Measurements from ENCODE around the gene MSL1. TPM values are rescaled to one million over a fixed set of nuclear protein-coding genes. Genes with fewer than 3 reads are reported as not detected.

MSL1 gene
- total and polyA plus RNA-seq, 10 donors: 52.6 to 154 (median 120) TPM

DNA sequence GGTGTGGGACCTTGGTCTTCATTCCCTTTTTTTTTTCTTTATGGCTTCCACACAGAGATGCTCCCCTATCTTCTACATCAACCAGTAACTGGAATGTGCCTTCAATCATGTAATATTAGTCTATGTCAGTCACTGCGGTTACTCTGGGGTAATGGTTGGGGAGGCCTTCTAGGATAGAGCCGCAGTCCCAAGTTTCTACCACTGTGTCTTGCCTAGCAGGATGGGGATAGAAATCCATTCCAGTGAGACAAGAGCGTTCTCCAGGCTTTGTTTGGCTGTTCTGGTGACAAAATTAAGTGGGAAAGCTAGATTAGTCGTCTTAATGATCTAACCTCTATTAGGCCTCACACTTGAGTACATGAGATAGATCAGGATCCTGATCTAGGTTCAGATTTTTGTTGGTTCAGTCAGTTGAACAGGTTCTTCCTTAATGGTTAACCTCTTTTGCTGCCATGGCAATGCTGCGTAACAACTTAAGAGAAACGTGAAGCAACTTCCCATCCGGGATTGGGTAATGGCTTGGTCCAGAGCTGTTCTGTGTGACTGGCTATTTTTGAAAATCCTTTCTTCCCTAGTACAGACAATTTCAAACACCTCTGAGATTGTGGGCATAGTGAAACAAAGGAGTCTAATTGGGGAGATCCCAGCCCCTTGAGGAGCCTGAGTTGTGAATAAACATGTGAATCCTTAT, 8.7 kb downstream of the MSL1 start:
- H3K4me3 ChIP-seq: peak overlapping the region in 1 of 8 donors; percentile 44
- WGBS, 5 donors: 59 to 89% (median 72%) methylated on average over 7 of the region's 7 CpGs
- intact Hi-C loops (cut with DNase I; ENCODE audit: low total_unique reads): no loop called here
- TF ChIP-seq POLR2A (IDR thresholded peaks at IDR 0.05) (no peak), POLR2AphosphoS5 (IDR thresholded peaks at IDR 0.05) (peak in 1 of 3 donors; percentile 80)
- TF ChIP-seq, protein P1, sequence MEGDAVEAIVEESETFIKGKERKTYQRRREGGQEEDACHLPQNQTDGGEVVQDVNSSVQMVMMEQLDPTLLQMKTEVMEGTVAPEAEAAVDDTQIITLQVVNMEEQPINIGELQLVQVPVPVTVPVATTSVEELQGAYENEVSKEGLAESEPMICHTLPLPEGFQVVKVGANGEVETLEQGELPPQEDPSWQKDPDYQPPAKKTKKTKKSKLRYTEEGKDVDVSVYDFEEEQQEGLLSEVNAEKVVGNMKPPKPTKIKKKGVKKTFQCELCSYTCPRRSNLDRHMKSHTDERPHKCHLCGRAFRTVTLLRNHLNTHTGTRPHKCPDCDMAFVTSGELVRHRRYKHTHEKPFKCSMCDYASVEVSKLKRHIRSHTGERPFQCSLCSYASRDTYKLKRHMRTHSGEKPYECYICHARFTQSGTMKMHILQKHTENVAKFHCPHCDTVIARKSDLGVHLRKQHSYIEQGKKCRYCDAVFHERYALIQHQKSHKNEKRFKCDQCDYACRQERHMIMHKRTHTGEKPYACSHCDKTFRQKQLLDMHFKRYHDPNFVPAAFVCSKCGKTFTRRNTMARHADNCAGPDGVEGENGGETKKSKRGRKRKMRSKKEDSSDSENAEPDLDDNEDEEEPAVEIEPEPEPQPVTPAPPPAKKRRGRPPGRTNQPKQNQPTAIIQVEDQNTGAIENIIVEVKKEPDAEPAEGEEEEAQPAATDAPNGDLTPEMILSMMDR (IDR thresholded peaks at IDR 0.05 in 8 of 11, conservative IDR thresholded peaks at IDR 0.05 in 3 of 11): no peak
- peaks cover 7 to 100% (median 83%) of the 10 kb centered on the region in 6 donors for H3K36me3 ChIP-seq
- H3K27me3 ChIP-seq (replicated peaks in 1 of 7): no peaks in the 10 kb centered on the region
- peak overlapping the region in 7 of 8 donors; percentile 64 to 92 (median 84) for H3K27ac ChIP-seq
- peaks cover 0 to 74% (median 21%) of the 10 kb centered on the region in 6 donors for H3K4me1 ChIP-seq
- DNase-seq: no peak
- H3K9me3 ChIP-seq: no peaks in the 10 kb centered on the region

DNA sequence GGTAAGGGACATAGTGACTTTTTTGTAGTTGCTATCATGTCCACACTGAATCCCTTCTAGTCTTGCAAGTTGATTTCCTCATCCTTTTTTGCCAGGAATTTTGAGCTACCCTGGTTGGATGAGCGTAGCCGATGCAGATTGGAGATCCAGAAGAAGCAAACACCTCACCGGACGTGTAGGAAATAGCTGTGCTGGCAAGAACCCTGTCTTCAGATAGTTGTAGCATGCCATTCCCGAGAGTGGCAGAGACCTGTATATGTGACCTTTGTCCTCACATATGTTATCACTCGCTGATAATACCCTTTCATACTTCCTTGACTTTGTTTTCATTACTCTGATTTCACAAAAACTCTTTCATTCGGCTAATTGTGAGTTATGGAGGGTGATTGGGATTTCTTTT, 12.4 kb downstream of the MSL1 start:
- no peaks in the 10 kb centered on the region for H3K27me3 ChIP-seq (replicated peaks in 1 of 7)
- H3K4me1 ChIP-seq: peaks cover 4 to 69% (median 21%) of the 10 kb centered on the region in 6 donors
- no peak for DNase-seq
- H3K27ac ChIP-seq: peak overlapping the region in 2 of 8 donors; percentile 13 to 99
- 89 to 94% (median 90%) methylated on average over 7 of the region's 7 CpGs for WGBS, 5 donors
- no peaks in the 10 kb centered on the region for H3K9me3 ChIP-seq
- H3K4me3 ChIP-seq: no peak overlapping the region
- intact Hi-C loops (cut with DNase I; ENCODE audit: low total_unique reads): no loop called here
- TF ChIP-seq POLR2AphosphoS5 (IDR thresholded peaks at IDR 0.05) (no peak), POLR2A (IDR thresholded peaks at IDR 0.05) (no peak)
- TF ChIP-seq, protein P1 (IDR thresholded peaks at IDR 0.05 in 8 of 11, conservative IDR thresholded peaks at IDR 0.05 in 3 of 11): no peak
- peaks cover 6 to 94% (median 67%) of the 10 kb centered on the region in 6 donors for H3K36me3 ChIP-seq

DNA sequence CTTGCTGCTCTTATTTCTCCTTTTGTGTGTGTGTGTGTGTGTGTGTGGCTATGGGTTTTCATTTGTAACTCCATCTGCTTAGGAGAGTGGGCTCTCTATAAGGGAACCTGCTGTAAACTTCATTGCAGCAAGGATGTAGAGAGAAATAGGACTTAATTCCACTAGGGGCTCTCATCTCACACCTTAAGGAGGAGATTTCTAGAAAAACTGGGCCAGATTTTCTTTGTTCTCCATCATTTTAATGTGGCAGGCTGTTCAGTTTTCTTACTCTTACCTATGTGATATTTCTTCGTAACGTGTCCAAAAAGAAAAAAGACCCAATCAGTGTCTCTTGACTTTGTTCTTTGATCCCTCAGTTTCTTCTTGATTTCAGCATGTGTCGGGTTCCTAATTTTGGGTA, 14.0 kb downstream of the MSL1 start:
- intact Hi-C loops (cut with DNase I; ENCODE audit: low total_unique reads): no loop called here
- WGBS, 5 donors: 86 to 96% (median 88%) methylated on average over 3 of the region's 3 CpGs
- H3K27ac ChIP-seq: peak overlapping the region in 4 of 8 donors; percentile 21 to 99 (median 34)

More for the DNA sequence above, 14.0 kb downstream of the MSL1 start:
- H3K9me3 ChIP-seq: no peaks in the 10 kb centered on the region
- H3K27me3 ChIP-seq (replicated peaks in 1 of 7): no peaks in the 10 kb centered on the region
- H3K36me3 ChIP-seq: peaks cover 0 to 77% (median 53%) of the 10 kb centered on the region in 6 donors
- TF ChIP-seq POLR2AphosphoS5 (IDR thresholded peaks at IDR 0.05): no peak
- TF ChIP-seq POLR2A (IDR thresholded peaks at IDR 0.05): no peak
- TF ChIP-seq, protein P1 (IDR thresholded peaks at IDR 0.05 in 8 of 11, conservative IDR thresholded peaks at IDR 0.05 in 3 of 11): no peak
- no peak overlapping the region for H3K4me3 ChIP-seq
- DNase-seq: no peak
- peaks cover 10 to 63% (median 24%) of the 10 kb centered on the region in 6 donors for H3K4me1 ChIP-seq
